GM04503 (cell line): ENCODE results near the gene CWC15.
"Not testable (repeated sequence)": the region's sequence is repeated elsewhere in the genome, so short reads cannot be mapped to it uniquely, and the experiment has no call there.

Experiments
- DNase-seq: peaks from one replicate; pipeline ENCODE4 v3.0.0-alpha.2; 2012; ENCODE audit warnings: low read depth

The CWC15 gene

GRCh38 chr11:94954753-94955152 is 18.6 kb downstream of the CWC15 start:
- DNase-seq, result no peak

- peak; percentile 65 for DNase-seq
These were observed 25.2 kb downstream of the CWC15 start for GRCh38 chr11:94948070-94948617.

GRCh38 chr11:94946812-94947211 is 26.5 kb downstream of the CWC15 start:
- DNase-seq, result no peak

- no peak for DNase-seq
These were observed 32.2 kb downstream of the CWC15 start for GRCh38 chr11:94941131-94941530.

GRCh38 chr11:94939346-94939745 is 34.0 kb downstream of the CWC15 start:
- DNase-seq, result no peak

GRCh38 chr11:94938095-94939055 is 35.0 kb downstream of the CWC15 start:
- DNase-seq, result peak; percentile 86

GRCh38 chr11:94934846-94935245 is 38.5 kb downstream of the CWC15 start:
- DNase-seq, result no peak

GRCh38 chr11:94934362-94934761 is 39.0 kb downstream of the CWC15 start:
- no peak for DNase-seq

- peak; percentile 97 for DNase-seq
These were observed 39.9 kb downstream of the CWC15 start for GRCh38 chr11:94933223-94934130.

- no peak for DNase-seq
These were observed 40.9 kb downstream of the CWC15 start for GRCh38 chr11:94932503-94932902.

- not testable (repeated sequence) for DNase-seq
These were observed 41.3 kb downstream of the CWC15 start for GRCh38 chr11:94932072-94932471.

GRCh38 chr11:94928117-94928990 is 45.0 kb downstream of the CWC15 start:
- DNase-seq, result no peak

GRCh38 chr11:94926698-94927237 is 46.6 kb downstream of the CWC15 start:
- peak; percentile 96 for DNase-seq

GRCh38 chr11:94926271-94926625 is 47.1 kb downstream of the CWC15 start:
- DNase-seq, result no peak

GRCh38 chr11:94925422-94926270 is 47.7 kb downstream of the CWC15 start:
- DNase-seq, result no peak

- DNase-seq, result no peak
These were observed 48.7 kb downstream of the CWC15 start for GRCh38 chr11:94924612-94925011.

GRCh38 chr11:94924171-94924572 is 49.2 kb downstream of the CWC15 start:
- DNase-seq, result no peak

GRCh38 chr11:94923004-94923334 is 50.4 kb downstream of the CWC15 start:
- no peak for DNase-seq

- no peak for DNase-seq
These were observed 50.9 kb downstream of the CWC15 start for GRCh38 chr11:94922321-94923003.

- no peak for DNase-seq
These were observed 53.0 kb downstream of the CWC15 start for GRCh38 chr11:94920311-94920710.
